Measurements from ENCODE around the gene CLEC2L. TPM values are rescaled to one million over a fixed set of nuclear protein-coding genes. Genes with fewer than 3 reads are reported as not detected.

Gene CLEC2L
- total and polyA plus RNA-seq, 2 experiments from 2014 or later = 0.26 to 0.27 TPM

DNA sequence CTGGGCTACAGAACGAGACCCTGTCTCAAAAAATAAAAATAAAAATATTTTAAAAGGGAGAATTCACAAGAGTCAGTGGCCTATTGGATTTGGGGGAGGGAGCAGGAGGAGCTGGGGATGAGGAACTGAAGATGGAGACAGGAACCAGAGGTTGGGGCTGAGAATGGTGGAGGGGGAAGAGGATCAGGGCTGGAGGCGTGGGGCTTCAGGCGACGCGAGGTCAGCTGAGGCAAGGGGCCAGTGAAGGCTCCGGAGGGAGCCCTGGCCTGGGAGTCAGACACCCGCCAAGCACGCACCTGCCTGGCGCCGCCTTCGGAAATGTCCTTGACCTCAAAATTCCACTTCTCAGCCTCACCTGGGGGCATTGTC lies 671 bp upstream of the CLEC2L start:
- DNase-seq (ENCODE audit: low read depth in 1 of 2, low spot score in 1 of 2) = no peak
- H3K36me3 ChIP-seq = no peaks in the 10 kb centered on the region
- H3K27ac ChIP-seq = no peak overlapping the region
- no peak overlapping the region for H3K4me3 ChIP-seq
- H3K4me1 ChIP-seq (ENCODE audit: low read depth) = no peaks in the 10 kb centered on the region
- TF ChIP-seq, protein P1, sequence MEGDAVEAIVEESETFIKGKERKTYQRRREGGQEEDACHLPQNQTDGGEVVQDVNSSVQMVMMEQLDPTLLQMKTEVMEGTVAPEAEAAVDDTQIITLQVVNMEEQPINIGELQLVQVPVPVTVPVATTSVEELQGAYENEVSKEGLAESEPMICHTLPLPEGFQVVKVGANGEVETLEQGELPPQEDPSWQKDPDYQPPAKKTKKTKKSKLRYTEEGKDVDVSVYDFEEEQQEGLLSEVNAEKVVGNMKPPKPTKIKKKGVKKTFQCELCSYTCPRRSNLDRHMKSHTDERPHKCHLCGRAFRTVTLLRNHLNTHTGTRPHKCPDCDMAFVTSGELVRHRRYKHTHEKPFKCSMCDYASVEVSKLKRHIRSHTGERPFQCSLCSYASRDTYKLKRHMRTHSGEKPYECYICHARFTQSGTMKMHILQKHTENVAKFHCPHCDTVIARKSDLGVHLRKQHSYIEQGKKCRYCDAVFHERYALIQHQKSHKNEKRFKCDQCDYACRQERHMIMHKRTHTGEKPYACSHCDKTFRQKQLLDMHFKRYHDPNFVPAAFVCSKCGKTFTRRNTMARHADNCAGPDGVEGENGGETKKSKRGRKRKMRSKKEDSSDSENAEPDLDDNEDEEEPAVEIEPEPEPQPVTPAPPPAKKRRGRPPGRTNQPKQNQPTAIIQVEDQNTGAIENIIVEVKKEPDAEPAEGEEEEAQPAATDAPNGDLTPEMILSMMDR (IDR thresholded peaks at IDR 0.05; ENCODE audit: low read depth, low read length) = no peak
- H3K27me3 ChIP-seq = peaks cover 63% of the 10 kb centered on the region
- no peaks in the 10 kb centered on the region for H3K9me3 ChIP-seq (ENCODE audit: low read depth)

DNA sequence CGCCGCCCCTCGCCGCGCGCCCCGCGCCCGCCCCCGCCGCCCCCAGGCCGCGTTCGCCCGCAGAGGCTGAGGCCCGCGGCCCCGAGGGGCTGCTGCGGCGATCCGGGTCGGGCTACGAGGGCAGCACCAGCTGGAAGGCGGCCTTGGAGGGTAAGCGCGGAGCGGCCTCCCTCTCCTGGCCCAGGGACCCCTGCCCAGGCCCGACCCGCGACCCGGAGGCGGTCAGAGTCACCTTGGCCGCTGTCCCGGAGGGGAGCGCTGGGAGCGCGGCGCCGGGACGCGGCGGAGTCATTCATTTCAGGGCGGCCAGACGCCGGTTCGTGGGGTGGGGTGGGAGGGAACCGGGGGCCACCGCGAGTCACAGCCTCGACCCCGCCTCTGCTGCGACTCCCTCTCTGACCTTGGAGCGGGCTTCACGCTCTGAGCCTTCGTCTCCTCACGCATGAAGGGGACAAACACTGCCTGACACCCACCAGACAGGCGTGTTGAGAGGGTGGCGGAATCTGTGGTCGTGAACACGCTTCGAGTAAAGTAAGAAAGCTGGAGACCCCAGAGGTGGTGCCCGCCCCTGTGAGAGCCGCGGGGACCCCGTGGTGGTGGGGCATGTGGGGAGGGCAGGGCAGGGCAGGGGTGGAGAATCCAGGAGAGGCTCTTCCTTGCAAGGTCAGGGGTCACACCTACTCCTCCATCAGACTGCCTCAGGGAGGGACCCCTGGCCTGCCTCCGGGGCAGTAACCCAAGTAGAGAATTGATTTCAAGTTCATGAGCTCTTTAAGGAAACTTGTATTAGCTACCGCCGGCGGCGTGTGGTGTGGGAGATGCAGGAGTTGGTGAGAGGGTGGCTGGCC lies 707 bp downstream of the CLEC2L start:
- Histone ChIP-seq H3K4me1 (ENCODE audit: low read depth) (no peaks in the 10 kb centered on the region), H3K27me3 (peaks cover 76% of the 10 kb centered on the region), H3K27ac (no peak overlapping the region), H3K9me3 (ENCODE audit: low read depth) (no peaks in the 10 kb centered on the region), H3K36me3 (no peaks in the 10 kb centered on the region), H3K4me3 (peak overlapping the region; percentile 16)
- TF ChIP-seq, protein P1 (IDR thresholded peaks at IDR 0.05; ENCODE audit: low read depth, low read length) = no peak
- DNase-seq (ENCODE audit: low read depth in 1 of 2, low spot score in 1 of 2) = peak in 1 of 2 donors; percentile 33

DNA sequence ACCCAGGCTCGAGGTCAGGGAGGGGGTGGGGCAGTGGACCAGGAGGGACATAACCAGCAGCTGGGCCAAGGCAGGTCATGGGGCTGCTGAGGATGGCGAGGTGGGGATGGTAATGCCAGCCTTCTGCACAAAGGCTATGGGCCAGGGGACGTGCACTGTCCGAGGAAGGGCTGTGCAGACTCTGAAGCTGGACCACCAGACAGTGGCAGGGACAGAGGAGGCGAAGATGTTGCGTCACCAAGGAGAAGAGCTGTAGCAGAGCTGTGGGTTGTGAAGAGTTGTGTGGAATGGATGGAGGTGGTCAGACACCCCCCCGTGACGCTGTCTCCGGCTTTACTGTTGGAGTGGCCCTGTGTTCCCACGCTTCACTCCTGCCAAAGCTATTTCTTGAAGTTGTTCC lies 1.8 kb downstream of the CLEC2L start:
- H3K4me1 ChIP-seq (ENCODE audit: low read depth) = no peaks in the 10 kb centered on the region
- no peak overlapping the region for H3K27ac ChIP-seq
- no peak for DNase-seq (ENCODE audit: low read depth in 1 of 2, low spot score in 1 of 2)
- TF ChIP-seq, protein P1 (IDR thresholded peaks at IDR 0.05; ENCODE audit: low read depth, low read length) = no peak
- H3K27me3 ChIP-seq = peaks cover 78% of the 10 kb centered on the region
- no peaks in the 10 kb centered on the region for H3K9me3 ChIP-seq (ENCODE audit: low read depth)
- H3K4me3 ChIP-seq = no peak overlapping the region
- H3K36me3 ChIP-seq = no peaks in the 10 kb centered on the region

DNA sequence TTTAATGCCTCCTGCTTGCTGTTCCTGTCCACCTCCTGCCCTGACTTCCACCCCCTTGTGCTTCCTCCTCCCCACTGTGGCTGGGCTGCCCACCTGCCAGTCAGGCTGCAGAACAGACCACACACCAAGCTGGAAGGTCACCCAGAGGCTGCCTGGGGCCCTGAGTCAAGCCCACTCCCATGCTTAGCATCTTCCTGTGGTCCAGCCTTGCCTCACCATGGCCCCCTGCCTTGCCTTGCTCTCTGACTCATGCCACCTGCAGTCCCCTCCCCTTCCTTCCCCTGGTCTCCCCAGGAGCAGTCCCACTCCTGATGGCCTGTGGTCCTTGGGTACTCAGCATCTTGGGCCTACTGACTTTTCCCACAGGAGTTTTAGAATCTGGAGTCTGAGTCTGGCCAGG lies 2.3 kb downstream of the CLEC2L start:
- no peaks in the 10 kb centered on the region for H3K4me1 ChIP-seq (ENCODE audit: low read depth)
- TF ChIP-seq, protein P1 (IDR thresholded peaks at IDR 0.05; ENCODE audit: low read depth, low read length) = no peak
- H3K36me3 ChIP-seq = no peaks in the 10 kb centered on the region
- no peak overlapping the region for H3K4me3 ChIP-seq
- no peak for DNase-seq (ENCODE audit: low read depth in 1 of 2, low spot score in 1 of 2)
- no peak overlapping the region for H3K27ac ChIP-seq
- H3K27me3 ChIP-seq = peaks cover 78% of the 10 kb centered on the region
- no peaks in the 10 kb centered on the region for H3K9me3 ChIP-seq (ENCODE audit: low read depth)

DNA sequence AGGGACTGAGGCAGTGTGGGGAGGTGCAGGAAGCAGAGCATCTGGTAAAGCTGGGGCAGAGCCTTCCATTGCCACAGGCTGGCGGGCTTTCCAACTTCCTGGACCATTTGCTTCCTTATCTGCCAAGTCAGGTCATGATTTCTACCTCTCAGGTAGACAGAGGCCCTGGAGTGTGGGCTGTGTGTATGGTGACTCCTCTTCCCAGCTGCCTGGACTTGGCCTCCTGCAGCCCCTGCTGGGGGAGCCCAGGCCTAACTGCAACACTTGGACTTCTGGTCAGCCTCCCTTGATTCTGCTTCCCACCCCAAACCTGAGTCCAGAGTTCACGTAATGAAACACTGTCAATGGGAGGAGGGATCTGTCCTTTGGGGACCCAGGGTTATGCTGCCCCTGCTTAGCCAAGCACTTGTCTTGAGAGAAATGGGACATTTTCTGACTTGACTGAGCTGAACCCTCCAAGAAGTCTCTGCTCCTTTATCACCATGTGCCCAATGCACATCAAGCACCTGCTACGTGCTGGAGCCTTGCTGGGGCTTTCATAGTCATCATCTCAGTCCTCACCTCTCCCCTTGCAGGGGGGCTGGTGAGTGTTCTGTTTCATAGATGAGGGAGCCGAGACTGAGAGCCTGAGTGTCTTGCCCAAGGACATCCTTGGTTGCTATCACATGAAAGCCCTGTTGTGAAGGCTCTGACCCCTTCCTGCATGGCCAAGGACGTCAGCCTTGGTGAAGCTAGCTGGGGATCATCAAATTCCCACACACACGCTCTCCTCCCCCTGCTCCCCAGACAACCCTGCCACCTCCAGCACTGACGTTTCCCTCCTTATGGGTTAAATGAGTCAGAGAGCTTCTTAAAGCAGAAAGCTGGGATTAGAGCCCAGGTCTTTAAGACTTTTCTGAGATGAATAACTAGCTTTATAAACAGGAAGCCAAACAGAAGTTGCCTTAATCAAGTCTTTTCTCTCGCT lies 3.4 kb downstream of the CLEC2L start:
- H3K27ac ChIP-seq = no peak overlapping the region
- TF ChIP-seq, protein P1 (IDR thresholded peaks at IDR 0.05; ENCODE audit: low read depth, low read length) = no peak
- DNase-seq (ENCODE audit: low read depth in 1 of 2, low spot score in 1 of 2) = peak in 1 of 2 donors; percentile 87

More for the DNA sequence above, 3.4 kb downstream of the CLEC2L start:
- H3K36me3 ChIP-seq = no peaks in the 10 kb centered on the region
- H3K4me1 ChIP-seq (ENCODE audit: low read depth) = no peaks in the 10 kb centered on the region
- H3K9me3 ChIP-seq (ENCODE audit: low read depth) = no peaks in the 10 kb centered on the region
- H3K27me3 ChIP-seq = peaks cover 69% of the 10 kb centered on the region
- no peak overlapping the region for H3K4me3 ChIP-seq
